ENCODE results near the gene BCL2L11. TPM values are rescaled to one million over a fixed set of nuclear protein-coding genes. Genes with fewer than 3 reads are reported as not detected.

BCL2L11 gene
- total and polyA plus RNA-seq, 9 of the 15 experiments (the other 6 are each of a cell fraction or from before 2014, with no cell fraction given), result 2.2 to 18.8 (median 5.0) TPM

DNA sequence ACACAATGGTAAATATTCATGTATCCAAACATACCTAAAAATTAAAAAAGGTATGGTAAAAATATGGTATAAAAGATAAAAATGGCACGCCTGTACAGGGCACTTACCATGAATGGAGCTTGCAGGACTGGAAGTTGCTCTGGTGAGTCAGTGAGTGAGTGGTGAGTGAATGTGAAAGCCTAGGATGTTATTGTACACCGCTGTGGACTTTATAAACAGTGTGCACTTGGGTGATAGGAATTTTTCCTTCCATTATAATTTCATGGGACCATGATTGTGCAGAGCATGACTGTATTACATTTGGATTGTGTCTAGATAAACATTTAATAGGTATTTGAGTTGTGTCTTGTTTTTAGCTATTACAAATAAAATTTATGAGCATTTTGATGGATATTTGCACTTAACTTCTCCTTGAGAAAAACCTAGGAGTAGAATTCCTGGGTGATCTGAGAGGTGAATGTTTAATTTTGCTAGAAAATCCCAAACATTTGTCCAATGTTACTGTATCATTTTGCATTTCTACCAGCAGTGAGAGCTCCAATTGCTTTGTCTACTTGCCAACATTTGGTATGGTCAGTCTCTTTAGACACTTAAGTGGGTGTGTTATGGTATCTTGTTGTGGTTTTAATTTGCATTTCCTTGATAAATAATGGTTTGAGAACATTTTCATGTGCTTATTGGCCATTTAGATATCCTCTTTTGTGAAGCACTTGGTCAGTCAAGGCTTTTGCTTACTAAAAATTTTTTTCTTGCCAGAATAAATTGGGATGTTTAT lies 81.7 kb downstream of the BCL2L11 start (continued):
- TF ChIP-seq DPF2 (IDR thresholded peaks at IDR 0.05), result no peak

- H3K4me3 ChIP-seq, result no peak overlapping the region
- H2AFZ ChIP-seq (ENCODE audit: low read depth, low read length), result no peak overlapping the region
- H4K20me1 ChIP-seq (replicated peaks; ENCODE audit: control insufficient read depth, insufficient read depth, low read length), result no peaks in the 10 kb centered on the region; the same call in 1 of the 2 replicates
- intact Hi-C loops (cut with micrococcal nuclease), result no loop called here
- DNase-seq (ENCODE audit: extremely low read depth in 1 of 4, low spot score in 3 of 4), result no peak
- H3K79me2 ChIP-seq (ENCODE audit: control insufficient read depth, insufficient read depth, low read length), result no peaks in the 10 kb centered on the region
- no peak for ATAC-seq
- no peaks in the 10 kb centered on the region for H3K9me3 ChIP-seq (replicated peaks; ENCODE audit: control insufficient read depth, insufficient read depth, low read depth, low read length)
- POLR2A ChIA-PET, result interaction anchor here (1.0 kb wide), 1 partner anchor 9 kb away, joined by 3 read pairs; no protein-coding TSS in a partner anchor
- CTCF ChIA-PET (ENCODE audit: low intra/inter-chr PET ratio), result no interaction called here
- H3K4me1 ChIP-seq (replicated peaks in 1 of 2; ENCODE audit: control insufficient read depth in 2 of 2, insufficient read depth in 2 of 2, low read length in 2 of 2), result no peaks in the 10 kb centered on the region
- H3K36me3 ChIP-seq (ENCODE audit: control insufficient read depth, insufficient read depth, low read length), result peaks cover 8% of the 10 kb centered on the region; the same call in 1 of the 3 replicates
- H3K9me1 ChIP-seq (ENCODE audit: control insufficient read depth, insufficient read depth, low read length), result no peaks in the 10 kb centered on the region
- H3K27ac ChIP-seq (ENCODE audit: extremely low read depth, low read depth, low read length), result no peak overlapping the region
- H3K9ac ChIP-seq (ENCODE audit: insufficient read depth in 1 of 2, low read depth in 2 of 2, low read length in 2 of 2), result no peak overlapping the region
- in situ Hi-C loops (cut with MboI), result no loop called here
- FAIRE-seq, result no peak
- H3K27me3 ChIP-seq (ENCODE audit: control insufficient read depth in 2 of 2, insufficient read depth in 2 of 2, low read length in 2 of 2), result no peaks in the 10 kb centered on the region
- no TSS peak for BruUV-seq (replicated peaks)
- WGBS (ENCODE audit: insufficient coverage, low coverage, missing lambda C conversion rate), result 83% methylated on average over 2 of the region's 2 CpGs
- no peak overlapping the region for H3K4me2 ChIP-seq (ENCODE audit: insufficient read depth, low read length)
- TF ChIP-seq ZNF224 (CRISPR knock-in tag; IDR thresholded peaks at IDR 0.05), result no peak
- no peak for TF ChIP-seq ZNF76 (CRISPR knock-in tag; IDR thresholded peaks at IDR 0.05; ENCODE audit: borderline replicate concordance)
- TF ChIP-seq, protein P1, sequence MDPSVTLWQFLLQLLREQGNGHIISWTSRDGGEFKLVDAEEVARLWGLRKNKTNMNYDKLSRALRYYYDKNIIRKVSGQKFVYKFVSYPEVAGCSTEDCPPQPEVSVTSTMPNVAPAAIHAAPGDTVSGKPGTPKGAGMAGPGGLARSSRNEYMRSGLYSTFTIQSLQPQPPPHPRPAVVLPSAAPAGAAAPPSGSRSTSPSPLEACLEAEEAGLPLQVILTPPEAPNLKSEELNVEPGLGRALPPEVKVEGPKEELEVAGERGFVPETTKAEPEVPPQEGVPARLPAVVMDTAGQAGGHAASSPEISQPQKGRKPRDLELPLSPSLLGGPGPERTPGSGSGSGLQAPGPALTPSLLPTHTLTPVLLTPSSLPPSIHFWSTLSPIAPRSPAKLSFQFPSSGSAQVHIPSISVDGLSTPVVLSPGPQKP (CRISPR knock-in tag; IDR thresholded peaks at IDR 0.05), result no peak
- TF ChIP-seq PHB2 (IDR thresholded peaks at IDR 0.05; ENCODE audit: low read depth), result no peak
- no peak for TF ChIP-seq ZNF766 (CRISPR knock-in tag; conservative IDR thresholded peaks at IDR 0.05)
- TF ChIP-seq FOXK2 (conservative IDR thresholded peaks at IDR 0.05 in 1 of 2, IDR thresholded peaks at IDR 0.05 in 1 of 2; ENCODE audit: low read depth in 2 of 2), result no peak
- TF ChIP-seq YY1 (IDR thresholded peaks at IDR 0.05; ENCODE audit: borderline replicate concordance in 1 of 3, control insufficient read depth in 1 of 3, extremely low read depth in 1 of 3, insufficient read depth in 3 of 3, insufficient read length in 1 of 3, insufficient replicate concordance in 2 of 3, low read depth in 1 of 3, low read length in 2 of 3), result no peak
- no peak for TF ChIP-seq SIN3A (IDR thresholded peaks at IDR 0.05; ENCODE audit: borderline replicate concordance in 2 of 2, control insufficient read depth in 1 of 2, low read depth in 2 of 2, low read length in 2 of 2)
- TF ChIP-seq CHD1 (IDR thresholded peaks at IDR 0.05; ENCODE audit: low read length), result no peak
- TF ChIP-seq ZSCAN32 (CRISPR knock-in tag; IDR thresholded peaks at IDR 0.05), result no peak
- no peak for TF ChIP-seq HOXB6 (CRISPR knock-in tag; IDR thresholded peaks at IDR 0.05; ENCODE audit: borderline replicate concordance)
- TF ChIP-seq TGIF2 (CRISPR knock-in tag; IDR thresholded peaks at IDR 0.05), result no peak
Observed at GRCh38 chr2:111204706-111205105, 84.0 kb downstream of the BCL2L11 start.
